Duodenal mucosa (tissue), 2 donors: ENCODE results near the gene PRODH2.

Experiments
- H3K27ac ChIP-seq: one replicate; pipeline ENCODE4 v1.7.0; 2013; ENCODE audit warnings: low read depth, low read length
- H3K27me3 ChIP-seq, 2 donors: one replicate each; pipeline ENCODE4 v1.7.0; 2013; ENCODE audit warnings: low read length in 2 of 2, control low read depth in 1 of 2; ENCODE audit not compliant: insufficient read depth in 2 of 2, control insufficient read depth in 1 of 2
- H3K36me3 ChIP-seq, 2 donors: one replicate each; pipeline ENCODE4 v1.7.0; 2013; ENCODE audit warnings: low read length in 2 of 2, control low read depth in 1 of 2; ENCODE audit not compliant: insufficient read depth in 2 of 2, control insufficient read depth in 1 of 2
- H3K4me1 ChIP-seq, 2 donors: one replicate each; pipeline ENCODE4 v1.7.0; 2013; ENCODE audit warnings: low read length in 2 of 2, control low read depth in 1 of 2; ENCODE audit not compliant: insufficient read depth in 2 of 2, control insufficient read depth in 1 of 2
- H3K4me3 ChIP-seq, 2 donors: one replicate each; pipeline ENCODE4 v1.7.0; 2013; ENCODE audit warnings: low read length in 2 of 2, low read depth in 1 of 2
- H3K9ac ChIP-seq, 2 donors: one replicate each; pipeline ENCODE4 v1.7.0; 2013; ENCODE audit warnings: low read length in 2 of 2, low read depth in 1 of 2
- H3K9me3 ChIP-seq, 2 donors: one replicate each; pipeline ENCODE4 v1.7.0; 2013; ENCODE audit warnings: low read length in 2 of 2, control low read depth in 1 of 2; ENCODE audit not compliant: control insufficient read depth in 1 of 2

Gene PRODH2, protein sequence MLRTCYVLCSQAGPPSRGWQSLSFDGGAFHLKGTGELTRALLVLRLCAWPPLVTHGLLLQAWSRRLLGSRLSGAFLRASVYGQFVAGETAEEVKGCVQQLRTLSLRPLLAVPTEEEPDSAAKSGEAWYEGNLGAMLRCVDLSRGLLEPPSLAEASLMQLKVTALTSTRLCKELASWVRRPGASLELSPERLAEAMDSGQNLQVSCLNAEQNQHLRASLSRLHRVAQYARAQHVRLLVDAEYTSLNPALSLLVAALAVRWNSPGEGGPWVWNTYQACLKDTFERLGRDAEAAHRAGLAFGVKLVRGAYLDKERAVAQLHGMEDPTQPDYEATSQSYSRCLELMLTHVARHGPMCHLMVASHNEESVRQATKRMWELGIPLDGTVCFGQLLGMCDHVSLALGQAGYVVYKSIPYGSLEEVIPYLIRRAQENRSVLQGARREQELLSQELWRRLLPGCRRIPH

DNA sequence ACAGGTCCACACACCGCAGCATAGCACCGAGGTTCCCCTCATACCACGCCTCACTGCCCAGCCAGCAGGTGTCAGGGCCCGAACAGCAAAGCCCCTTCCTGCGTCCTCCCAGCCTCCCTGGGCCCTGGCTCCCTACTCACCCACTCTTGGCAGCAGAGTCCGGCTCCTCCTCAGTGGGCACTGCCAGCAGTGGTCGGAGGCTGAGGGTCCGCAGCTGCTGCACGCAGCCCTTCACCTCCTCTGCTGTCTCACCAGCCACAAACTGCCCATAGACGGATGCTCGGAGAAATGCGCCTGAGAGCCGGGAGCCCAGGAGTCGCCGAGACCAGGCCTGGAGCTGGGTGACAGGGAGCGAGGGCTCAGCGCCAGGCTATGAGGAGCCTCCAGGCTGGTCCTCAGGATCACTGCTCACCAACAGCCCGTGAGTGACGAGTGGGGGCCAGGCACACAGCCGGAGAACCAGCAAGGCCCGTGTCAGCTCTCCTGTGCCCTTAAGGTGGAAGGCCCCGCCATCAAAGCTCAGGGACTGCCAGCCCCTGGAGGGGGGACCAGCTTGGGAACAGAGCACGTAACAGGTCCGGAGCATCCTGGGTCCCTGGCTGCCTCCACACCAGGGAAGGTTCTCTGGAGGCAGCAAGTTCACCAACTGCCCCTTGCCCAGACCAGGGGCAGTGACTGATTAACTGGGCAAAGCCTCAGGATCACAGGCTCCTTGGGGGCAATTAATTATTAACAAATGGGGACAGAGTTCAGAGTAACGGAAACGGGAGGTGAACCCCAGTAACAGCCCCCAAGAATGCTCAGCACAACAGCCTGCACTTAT is at the start of gene PRODH2:
Gene PRODH2, minus strand, starts transcription at position 626 of the 823 bp plus-strand sequence. Its CDS starts 40 bp downstream, at position 586.
- H3K4me1 ChIP-seq = peaks cover 4 to 9% of the 10 kb centered on the region in 2 donors
- H3K4me3 ChIP-seq = no peak within 1 kb of the TSS
- H3K27me3 ChIP-seq = peaks cover 0 to 11% of the 10 kb centered on the region in 2 donors
- H3K9ac ChIP-seq = no peak within 1 kb of the TSS
- H3K9me3 ChIP-seq = no peaks in the 10 kb centered on the region
- H3K27ac ChIP-seq = no peak within 1 kb of the TSS
- H3K36me3 ChIP-seq = no peaks in the 10 kb centered on the region

DNA sequence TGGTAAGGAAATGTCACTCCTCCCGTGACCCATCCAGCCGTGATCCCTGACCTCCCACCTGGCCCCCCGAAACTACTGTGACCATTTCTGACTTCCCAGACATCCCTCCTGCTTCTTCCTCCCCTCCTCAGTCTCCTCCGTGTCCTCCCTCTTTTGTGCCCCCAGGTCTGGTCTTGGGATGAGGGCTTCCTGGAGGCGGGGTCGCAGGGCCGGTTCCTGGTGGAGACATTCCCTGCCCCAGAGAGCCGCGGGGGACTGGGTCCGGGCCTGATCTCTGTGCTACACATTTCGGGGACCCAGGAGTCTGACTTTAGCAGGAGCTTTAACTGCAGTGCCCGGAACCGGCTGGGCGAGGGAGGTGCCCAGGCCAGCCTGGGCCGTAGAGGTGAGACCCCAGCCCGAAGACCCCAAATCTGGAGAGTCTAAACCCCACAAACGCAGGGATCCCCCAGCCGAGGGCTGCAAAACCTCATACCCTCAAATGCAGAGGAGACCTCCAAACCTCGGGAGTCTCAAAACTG is 49.1 kb upstream of the PRODH2 start:
- no peak overlapping the region for H3K27ac ChIP-seq
- H3K9me3 ChIP-seq = no peaks in the 10 kb centered on the region
- peaks cover 25 to 28% of the 10 kb centered on the region in 2 donors for H3K27me3 ChIP-seq
- H3K4me3 ChIP-seq = no peak overlapping the region
- no peaks in the 10 kb centered on the region for H3K36me3 ChIP-seq
- no peak overlapping the region for H3K9ac ChIP-seq
- H3K4me1 ChIP-seq = no peaks in the 10 kb centered on the region

DNA sequence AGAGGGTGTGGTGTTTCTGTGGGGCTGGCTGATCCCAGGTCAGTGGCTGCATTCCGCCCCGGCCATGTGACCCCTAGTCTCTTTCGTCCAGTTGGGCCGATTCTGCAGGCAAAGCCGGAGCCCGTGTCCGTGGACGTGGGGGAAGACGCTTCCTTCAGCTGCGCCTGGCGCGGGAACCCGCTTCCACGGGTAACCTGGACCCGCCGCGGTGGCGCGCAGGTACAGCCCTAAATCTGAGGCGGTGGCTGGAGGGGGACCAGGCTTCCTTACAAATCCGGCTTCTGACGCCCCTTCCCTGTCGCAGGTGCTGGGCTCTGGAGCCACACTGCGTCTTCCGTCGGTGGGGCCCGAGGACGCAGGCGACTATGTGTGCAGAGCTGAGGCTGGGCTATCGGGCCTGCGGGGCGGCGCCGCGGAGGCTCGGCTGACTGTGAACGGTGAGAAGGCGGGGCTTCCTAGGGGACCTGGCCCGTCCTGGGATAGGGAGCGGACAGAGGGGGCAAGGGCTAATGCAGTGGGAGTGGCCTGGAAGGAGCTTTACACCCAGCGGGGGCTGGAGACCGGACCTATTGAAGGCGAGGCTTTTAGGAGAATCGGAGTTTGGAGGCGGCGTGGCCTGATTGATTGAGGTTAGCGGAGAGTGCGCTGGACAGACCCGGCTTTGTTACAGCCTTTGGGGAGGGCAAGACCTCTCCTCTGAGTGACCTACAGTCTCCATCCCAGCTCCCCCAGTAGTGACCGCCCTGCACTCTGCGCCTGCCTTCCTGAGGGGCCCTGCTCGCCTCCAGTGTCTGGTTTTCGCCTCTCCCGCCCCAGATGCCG is 48.4 kb upstream of the PRODH2 start:
- H3K9me3 ChIP-seq = no peaks in the 10 kb centered on the region
- H3K4me1 ChIP-seq = peaks cover 0 to 4% of the 10 kb centered on the region in 2 donors
- H3K36me3 ChIP-seq = no peaks in the 10 kb centered on the region
- peaks cover 32 to 34% of the 10 kb centered on the region in 2 donors for H3K27me3 ChIP-seq
- no peak overlapping the region for H3K4me3 ChIP-seq
- no peak overlapping the region for H3K9ac ChIP-seq
- H3K27ac ChIP-seq = no peak overlapping the region

DNA sequence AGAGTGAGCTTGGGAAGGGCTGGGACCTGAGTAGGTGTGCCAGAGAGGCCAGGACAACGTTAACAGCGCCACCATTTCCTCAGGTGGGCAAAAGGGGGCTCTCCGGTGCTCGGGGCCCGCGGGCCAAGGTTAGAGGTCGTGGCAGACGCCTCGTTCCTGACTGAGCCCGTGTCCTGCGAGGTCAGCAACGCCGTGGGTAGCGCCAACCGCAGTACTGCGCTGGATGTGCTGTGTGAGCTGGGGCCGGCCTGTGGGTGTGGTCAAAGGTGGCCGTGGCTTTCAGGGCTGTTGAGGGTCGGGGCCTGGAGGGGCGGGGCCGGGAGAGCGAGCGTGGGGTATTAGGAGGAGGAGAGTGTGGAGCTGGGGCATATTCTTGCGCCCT is 47.8 kb upstream of the PRODH2 start:
- H3K4me1 ChIP-seq = peaks cover 0 to 4% of the 10 kb centered on the region in 2 donors
- no peak overlapping the region for H3K27ac ChIP-seq
- no peak overlapping the region for H3K4me3 ChIP-seq
- no peaks in the 10 kb centered on the region for H3K36me3 ChIP-seq
- H3K9me3 ChIP-seq = no peaks in the 10 kb centered on the region
- no peak overlapping the region for H3K9ac ChIP-seq
- H3K27me3 ChIP-seq = peaks cover 37 to 38% of the 10 kb centered on the region in 2 donors

DNA sequence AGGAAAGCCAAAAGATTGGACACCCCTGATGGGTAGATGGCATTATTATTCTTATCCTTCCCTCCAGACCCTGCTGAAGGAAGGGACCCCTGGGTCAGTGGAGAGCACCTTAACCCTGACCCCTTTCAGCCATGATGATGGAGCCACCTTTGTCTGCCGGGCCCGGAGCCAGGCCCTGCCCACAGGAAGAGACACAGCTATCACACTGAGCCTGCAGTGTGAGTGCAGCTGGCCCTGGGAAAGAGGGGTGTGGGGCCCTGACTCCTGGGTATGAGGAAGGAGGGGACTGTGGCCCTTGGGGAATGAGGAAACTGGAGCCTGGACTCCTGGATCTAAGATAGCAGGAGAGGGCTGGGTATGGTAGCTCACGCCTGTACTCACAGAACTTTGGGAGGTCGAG is 46.8 kb upstream of the PRODH2 start:
- peaks cover 39 to 46% of the 10 kb centered on the region in 2 donors for H3K27me3 ChIP-seq
- H3K9me3 ChIP-seq = no peaks in the 10 kb centered on the region
- H3K36me3 ChIP-seq = no peaks in the 10 kb centered on the region
- H3K4me3 ChIP-seq = no peak overlapping the region
- peaks cover 0 to 4% of the 10 kb centered on the region in 2 donors for H3K4me1 ChIP-seq
- no peak overlapping the region for H3K27ac ChIP-seq
- no peak overlapping the region for H3K9ac ChIP-seq

DNA sequence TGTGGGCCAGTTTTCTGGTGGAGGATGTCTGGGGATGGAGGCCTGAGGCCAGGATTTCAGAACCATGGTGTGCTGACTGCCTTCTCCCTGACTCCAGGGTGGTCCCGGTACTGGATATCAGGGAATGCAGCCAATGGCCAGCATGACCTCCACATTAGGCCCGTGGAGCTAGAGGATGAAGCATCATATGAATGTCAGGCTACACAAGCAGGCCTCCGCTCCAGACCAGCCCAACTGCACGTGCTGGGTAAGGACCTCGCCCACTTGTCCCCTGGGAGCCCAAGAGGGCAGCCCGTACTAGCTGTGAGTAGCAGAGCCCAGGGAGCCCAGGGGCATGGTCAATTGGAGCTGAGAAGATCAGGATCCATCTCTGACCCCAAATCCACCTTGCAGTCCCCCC is 45.7 kb upstream of the PRODH2 start:
- Histone ChIP-seq H3K9ac (no peak overlapping the region), H3K27me3 (peaks cover 39 to 46% of the 10 kb centered on the region in 2 donors), H3K4me3 (no peak overlapping the region), H3K27ac (no peak overlapping the region), H3K4me1 (peaks cover 0 to 4% of the 10 kb centered on the region in 2 donors), H3K36me3 (no peaks in the 10 kb centered on the region), H3K9me3 (no peaks in the 10 kb centered on the region)

DNA sequence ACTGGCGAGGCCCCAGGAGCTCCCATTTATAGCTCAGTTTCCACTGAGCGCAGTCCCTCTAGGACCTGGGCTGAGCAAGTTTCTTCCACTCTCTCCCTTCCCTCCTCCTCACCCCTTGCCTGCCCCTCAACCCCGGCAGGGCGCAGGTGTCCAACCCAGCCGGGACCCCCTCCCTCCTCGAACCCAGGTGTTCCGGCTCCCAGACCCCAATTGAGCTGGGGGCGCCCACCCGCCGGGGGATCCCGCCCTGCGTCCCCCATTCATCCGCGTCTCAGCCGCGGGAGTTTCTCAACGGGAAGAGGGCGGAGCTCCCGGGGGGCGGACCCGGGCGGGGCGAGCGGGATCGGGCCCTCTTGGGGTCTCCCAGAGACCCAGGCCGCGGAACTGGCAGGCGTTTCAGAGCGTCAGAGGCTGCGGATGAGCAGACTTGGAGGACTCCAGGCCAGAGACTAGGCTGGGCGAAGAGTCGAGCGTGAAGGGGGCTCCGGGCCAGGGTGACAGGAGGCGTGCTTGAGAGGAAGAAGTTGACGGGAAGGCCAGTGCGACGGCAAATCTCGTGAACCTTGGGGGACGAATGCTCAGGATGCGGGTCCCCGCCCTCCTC is 44.0 kb upstream of the PRODH2 start, which contains the start of gene KIRREL2:
Gene KIRREL2, plus strand, starts transcription at position 366 of the 604 bp plus-strand sequence. Its CDS starts 209 bp downstream, at position 575.
- no peaks in the 10 kb centered on the region for H3K9me3 ChIP-seq
- no peak within 1 kb of the TSS for H3K27ac ChIP-seq
- H3K4me1 ChIP-seq = peaks cover 0 to 4% of the 10 kb centered on the region in 2 donors
- H3K9ac ChIP-seq = peak within 1 kb of the TSS in 1 of 2 donors; percentile 18
- H3K27me3 ChIP-seq = peaks cover 39 to 42% of the 10 kb centered on the region in 2 donors
- no peaks in the 10 kb centered on the region for H3K36me3 ChIP-seq
- H3K4me3 ChIP-seq = peak within 1 kb of the TSS; percentile 56 to 66

DNA sequence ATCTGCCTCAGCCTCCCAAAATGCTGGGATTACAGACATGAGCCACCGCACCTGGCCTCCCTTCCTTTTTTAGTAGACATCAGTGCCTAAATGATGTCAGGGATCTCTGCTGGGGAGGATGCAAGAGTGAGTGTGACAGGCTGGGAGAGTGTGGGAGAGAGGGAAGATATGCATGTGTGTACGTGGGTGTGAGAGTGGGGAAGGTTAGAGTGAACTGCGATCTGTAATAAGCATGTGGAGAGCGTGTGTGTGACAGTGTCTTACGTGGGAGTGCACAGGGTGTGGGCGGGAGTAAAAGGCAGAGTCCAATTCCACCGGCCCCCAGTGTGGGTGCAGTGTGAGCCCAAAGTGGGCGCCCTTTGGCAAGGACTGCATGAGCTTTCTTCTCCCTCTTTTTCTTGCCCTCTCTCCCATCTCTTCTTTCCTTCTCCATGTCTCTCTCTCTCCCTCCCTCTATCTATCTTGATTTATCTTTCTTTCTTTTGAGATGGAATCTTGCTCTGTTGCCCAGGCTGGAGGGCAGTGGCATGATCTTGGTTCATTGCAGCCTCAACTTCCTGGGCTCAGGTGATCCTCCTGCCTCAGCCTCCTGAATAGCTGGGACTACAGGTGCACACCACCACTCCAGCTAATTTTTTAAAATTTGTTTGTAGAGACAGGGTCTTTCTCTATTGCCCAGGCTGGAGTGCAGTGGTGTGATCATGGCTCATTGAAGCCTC is 40.6 kb upstream of the PRODH2 start:
- H3K36me3 ChIP-seq = no peaks in the 10 kb centered on the region
- no peaks in the 10 kb centered on the region for H3K9me3 ChIP-seq
- H3K27me3 ChIP-seq = peaks cover 30 to 31% of the 10 kb centered on the region in 2 donors
- peaks cover 0 to 4% of the 10 kb centered on the region in 2 donors for H3K4me1 ChIP-seq
- no peak overlapping the region for H3K9ac ChIP-seq
- H3K4me3 ChIP-seq = no peak overlapping the region
- no peak overlapping the region for H3K27ac ChIP-seq
